Spleen (tissue), 7 donors: ENCODE results near the gene HCN3.

Experiments used
- POLR2A ChIP-seq, 3 donors: fragments of 450-650 bp; IDR thresholded peaks; one replicate each; pipeline ENCODE4 v1.5.1; 2017; ENCODE audit warnings: antibody characterized with exemption in 3 of 3, mild to moderate bottlenecking in 1 of 3
- POLR2AphosphoS5 ChIP-seq, 3 donors: sonication (generic); formaldehyde crosslinking; IDR thresholded peaks; one replicate each; pipeline ENCODE4 v1.5.1; 2017; ENCODE audit warnings: antibody characterized with exemption in 3 of 3
- TF ChIP-seq, protein P1 (sequence below), 11 experiments: fragments of 200-600 bp in 7 of 11; fragments of 450-650 bp in 4 of 11; sonication (generic) in 4 of 11; IDR thresholded peaks in 8 of 11; conservative IDR thresholded peaks in 3 of 11; 1 replicate in 7 of 11; 2 replicates in 4 of 11; pipeline versions ENCODE4 v1.4.0 to v1.8.0; 2016 to 2021; ENCODE audit warnings: antibody characterized with exemption in 11 of 11, inconsistent platforms in 4 of 11, mild to moderate bottlenecking in 1 of 11
- donor health status: DM: no; HTN: no; CAD: no; lungs with moderate emphysema.
- donor health status: DM: no; HTN: no; CAD: no.
- donor health status: DM: no; HTN: no; CAD: no.

DNA sequence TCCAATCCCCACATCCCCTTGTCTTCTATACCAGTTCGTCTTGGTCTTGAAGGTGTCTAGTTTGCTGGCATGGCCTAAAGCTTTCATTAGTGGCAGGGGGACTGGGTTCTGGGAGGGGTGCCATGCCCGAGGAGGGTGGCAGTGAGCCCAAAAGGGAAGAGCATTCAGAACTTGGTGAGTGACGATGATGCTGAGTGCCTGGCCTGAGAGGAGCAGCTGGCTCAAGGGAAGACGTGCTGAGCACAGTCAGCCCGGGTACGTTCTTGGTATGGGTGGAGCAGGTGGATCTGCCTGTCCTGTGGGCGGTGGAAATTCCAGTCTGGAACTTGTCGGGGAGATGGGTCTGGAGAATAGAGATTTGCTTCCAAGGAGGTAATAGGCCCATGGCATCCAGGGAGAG lies 36.0 kb downstream of the HCN3 start:
- TF ChIP-seq, protein P1, sequence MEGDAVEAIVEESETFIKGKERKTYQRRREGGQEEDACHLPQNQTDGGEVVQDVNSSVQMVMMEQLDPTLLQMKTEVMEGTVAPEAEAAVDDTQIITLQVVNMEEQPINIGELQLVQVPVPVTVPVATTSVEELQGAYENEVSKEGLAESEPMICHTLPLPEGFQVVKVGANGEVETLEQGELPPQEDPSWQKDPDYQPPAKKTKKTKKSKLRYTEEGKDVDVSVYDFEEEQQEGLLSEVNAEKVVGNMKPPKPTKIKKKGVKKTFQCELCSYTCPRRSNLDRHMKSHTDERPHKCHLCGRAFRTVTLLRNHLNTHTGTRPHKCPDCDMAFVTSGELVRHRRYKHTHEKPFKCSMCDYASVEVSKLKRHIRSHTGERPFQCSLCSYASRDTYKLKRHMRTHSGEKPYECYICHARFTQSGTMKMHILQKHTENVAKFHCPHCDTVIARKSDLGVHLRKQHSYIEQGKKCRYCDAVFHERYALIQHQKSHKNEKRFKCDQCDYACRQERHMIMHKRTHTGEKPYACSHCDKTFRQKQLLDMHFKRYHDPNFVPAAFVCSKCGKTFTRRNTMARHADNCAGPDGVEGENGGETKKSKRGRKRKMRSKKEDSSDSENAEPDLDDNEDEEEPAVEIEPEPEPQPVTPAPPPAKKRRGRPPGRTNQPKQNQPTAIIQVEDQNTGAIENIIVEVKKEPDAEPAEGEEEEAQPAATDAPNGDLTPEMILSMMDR (IDR thresholded peaks at IDR 0.05 in 8 of 11, conservative IDR thresholded peaks at IDR 0.05 in 3 of 11): no peak
- TF ChIP-seq POLR2A (IDR thresholded peaks at IDR 0.05): no peak
- no peak for TF ChIP-seq POLR2AphosphoS5 (IDR thresholded peaks at IDR 0.05)
